ENCODE data around the gene NR4A1. TPM values are rescaled to one million over a fixed set of nuclear protein-coding genes. Genes with fewer than 3 reads are reported as not detected.
A peak's percentile ranks its signal among the peaks of the same experiment; 100 is the strongest.

Gene NR4A1
- polyA plus RNA-seq, 1 experiment: 4.4 TPM

- Histone ChIP-seq H3K27me3 (ENCODE audit: control insufficient read depth, insufficient read depth, low read length) (no peaks in the 10 kb centered on the region), H3K4me3 (ENCODE audit: low read depth, low read length) (no peak overlapping the region), H3K9me3 (ENCODE audit: control insufficient read depth, insufficient read depth, low read length) (no peaks in the 10 kb centered on the region; the same call in 1 of the 2 replicates), H3K27ac (ENCODE audit: low read depth, low read length) (no peak overlapping the region)
- ChIA-PET CTCF (interaction anchor here (1.3 to 31.7 kb wide), 2 partner anchors 50 to 73 kb away, joined by 4 to 624 read pairs; no protein-coding TSS in a partner anchor), POLR2A (no interaction called here)
- no peak for TF ChIP-seq CTCF (IDR thresholded peaks at IDR 0.05; ENCODE audit: low read depth, low read length)
- DNase-seq (ENCODE audit: low read depth, low spot score): no peak
These were observed 25.6 kb downstream of the NR4A1 start for GRCh38 chr12:52076811-52077210.

- ChIA-PET CTCF (interaction anchor here (0.7 to 31.7 kb wide), 4 partner anchors 10 to 801 kb away, joined by 3 to 624 read pairs (median 6); no protein-coding TSS in a partner anchor), POLR2A (interaction anchor here (1.3 kb wide), 1 partner anchor 9 kb away, joined by 4 read pairs; the partner anchor contains the start of gene ATG101)
- DNase-seq (ENCODE audit: low read depth, low spot score): no peak
- no peaks in the 10 kb centered on the region for H3K27me3 ChIP-seq (ENCODE audit: control insufficient read depth, insufficient read depth, low read length)
- H3K27ac ChIP-seq (ENCODE audit: low read depth, low read length): no peak overlapping the region
- no peak for TF ChIP-seq CTCF (IDR thresholded peaks at IDR 0.05; ENCODE audit: low read depth, low read length)
- H3K9me3 ChIP-seq (ENCODE audit: control insufficient read depth, insufficient read depth, low read length): no peaks in the 10 kb centered on the region; the same call in 1 of the 2 replicates
- H3K4me3 ChIP-seq (ENCODE audit: low read depth, low read length): no peak overlapping the region
These were observed 27.0 kb downstream of the NR4A1 start for GRCh38 chr12:52078276-52078675.

- no peak for TF ChIP-seq CTCF (IDR thresholded peaks at IDR 0.05; ENCODE audit: low read depth, low read length)
- DNase-seq (ENCODE audit: low read depth, low spot score): no peak
- no peaks in the 10 kb centered on the region for H3K27me3 ChIP-seq (ENCODE audit: control insufficient read depth, insufficient read depth, low read length)
- no peak within 1 kb of the TSS for H3K4me3 ChIP-seq (ENCODE audit: low read depth, low read length)
- H3K9me3 ChIP-seq (ENCODE audit: control insufficient read depth, insufficient read depth, low read length): no peaks in the 10 kb centered on the region; the same call in 1 of the 2 replicates
- no peak within 1 kb of the TSS for H3K27ac ChIP-seq (ENCODE audit: low read depth, low read length)
- ChIA-PET CTCF (interaction anchor here (0.7 to 31.7 kb wide), 3 partner anchors 42 to 87 kb away, joined by 3 to 624 read pairs (median 3); no protein-coding TSS in a partner anchor), POLR2A (interaction anchor here (0.6 to 3.6 kb wide), 5 partner anchors 9 to 28 kb away, joined by 3 to 32 read pairs (median 5); partner anchors contain the start of gene ATG101)
These were observed 28.5 kb downstream of the NR4A1 start, which contains the start of gene SMIM41 for GRCh38 chr12:52079576-52080402. Gene SMIM41 (plus strand): TSS chr12:52079704. CDS start chr12:52079780, 76 bp downstream.

- DNase-seq (ENCODE audit: low read depth, low spot score): no peak
- H3K27ac ChIP-seq (ENCODE audit: low read depth, low read length): peak overlapping the region; percentile 85
- CTCF ChIA-PET: interaction anchor here (0.6 to 31.7 kb wide), 5 partner anchors 10 to 481 kb away, joined by 3 to 624 read pairs (median 4); partner anchors contain the start of gene ATG101
- H3K27me3 ChIP-seq (ENCODE audit: control insufficient read depth, insufficient read depth, low read length): no peaks in the 10 kb centered on the region
- no peak for TF ChIP-seq CTCF (IDR thresholded peaks at IDR 0.05; ENCODE audit: low read depth, low read length)
- POLR2A ChIA-PET: interaction anchor here (0.6 to 3.6 kb wide), 6 partner anchors 10 to 212 kb away, joined by 3 to 32 read pairs (median 4); partner anchors contain the start of gene ATG101
- no peak overlapping the region for H3K4me3 ChIP-seq (ENCODE audit: low read depth, low read length)
- H3K9me3 ChIP-seq (ENCODE audit: control insufficient read depth, insufficient read depth, low read length): no peaks in the 10 kb centered on the region; the same call in 1 of the 2 replicates
These were observed 29.4 kb downstream of the NR4A1 start for GRCh38 chr12:52080403-52081251.

Data from AG04450 (cell line).